Skeletal muscle tissue (tissue), 4 donors: ENCODE data around the gene MYL3. TPM values are rescaled to one million over a fixed set of nuclear protein-coding genes. Genes with fewer than 3 reads are reported as not detected.

Experiments
- H3K27ac ChIP-seq: one replicate; pipeline ENCODE4 v1.7.0; 2013; ENCODE audit warnings: mild to moderate bottlenecking, low read depth, low read length, inconsistent platforms
- H3K27me3 ChIP-seq, 3 donors: one replicate each; pipeline ENCODE4 v1.7.0; 2013; ENCODE audit warnings: low read length in 3 of 3; ENCODE audit not compliant: control insufficient read depth in 3 of 3, insufficient read depth in 3 of 3
- H3K36me3 ChIP-seq, 3 donors: one replicate each; pipeline ENCODE4 v1.7.0; 2013; ENCODE audit warnings: low read length in 3 of 3; ENCODE audit not compliant: control insufficient read depth in 3 of 3, insufficient read depth in 3 of 3
- H3K4me1 ChIP-seq, 3 donors: one replicate each; pipeline ENCODE4 v1.7.0; 2013; ENCODE audit warnings: low read length in 3 of 3, mild to moderate bottlenecking in 3 of 3; ENCODE audit not compliant: control insufficient read depth in 3 of 3, insufficient read depth in 3 of 3
- H3K4me3 ChIP-seq, 3 donors: one replicate each; pipeline ENCODE4 v1.7.0; 2013; ENCODE audit warnings: low read length in 3 of 3
- H3K9ac ChIP-seq, 3 donors: one replicate each; pipeline ENCODE4 v1.7.0; 2013; ENCODE audit warnings: low read length in 3 of 3, mild to moderate bottlenecking in 3 of 3, moderate library complexity in 2 of 3, low read depth in 1 of 3
- H3K9me3 ChIP-seq, 3 donors: one replicate each; pipeline ENCODE4 v1.7.0; 2013; ENCODE audit warnings: low read length in 3 of 3; ENCODE audit not compliant: control insufficient read depth in 3 of 3
- total RNA-seq: library from RNA; depleted of rRNA; stranded (reverse); fragments of >200 nt; gene quantifications from one replicate; pipeline ENCODE4 v1.2.3, GENCODE V29; 2014
- donor health status: Osteomylitis.

Gene MYL3
- total RNA-seq, 1 donor from 2014 or later = 53.2 TPM

DNA sequence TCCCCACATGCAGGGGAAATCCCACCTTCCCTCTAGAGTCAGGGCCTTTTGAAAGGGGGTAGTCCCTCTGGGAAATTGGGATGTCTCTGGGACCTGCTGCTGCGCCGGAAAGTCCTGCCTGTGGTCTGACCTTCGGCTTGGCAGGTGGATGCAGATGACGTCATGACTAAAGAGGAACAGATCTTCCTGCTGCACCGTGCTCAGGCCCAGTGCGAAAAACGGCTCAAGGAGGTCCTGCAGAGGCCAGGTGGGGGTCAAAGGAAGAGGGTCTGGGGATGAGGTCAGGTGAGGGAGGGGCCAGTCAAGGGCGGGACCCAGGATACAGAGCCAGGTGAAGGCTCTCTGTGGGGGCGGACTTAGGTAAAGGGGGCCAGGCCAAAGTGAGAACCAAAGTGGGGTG lies 30.5 kb upstream of the MYL3 start:
- Histone ChIP-seq H3K36me3 (no peaks in the 10 kb centered on the region), H3K9me3 (no peaks in the 10 kb centered on the region), H3K27me3 (peaks cover 4 to 5% (median 4%) of the 10 kb centered on the region in 3 donors), H3K9ac (peak overlapping the region in 1 of 3 donors; percentile 16), H3K4me3 (no peak overlapping the region), H3K4me1 (peaks cover 14 to 34% (median 30%) of the 10 kb centered on the region in 3 donors), H3K27ac (no peak overlapping the region)

DNA sequence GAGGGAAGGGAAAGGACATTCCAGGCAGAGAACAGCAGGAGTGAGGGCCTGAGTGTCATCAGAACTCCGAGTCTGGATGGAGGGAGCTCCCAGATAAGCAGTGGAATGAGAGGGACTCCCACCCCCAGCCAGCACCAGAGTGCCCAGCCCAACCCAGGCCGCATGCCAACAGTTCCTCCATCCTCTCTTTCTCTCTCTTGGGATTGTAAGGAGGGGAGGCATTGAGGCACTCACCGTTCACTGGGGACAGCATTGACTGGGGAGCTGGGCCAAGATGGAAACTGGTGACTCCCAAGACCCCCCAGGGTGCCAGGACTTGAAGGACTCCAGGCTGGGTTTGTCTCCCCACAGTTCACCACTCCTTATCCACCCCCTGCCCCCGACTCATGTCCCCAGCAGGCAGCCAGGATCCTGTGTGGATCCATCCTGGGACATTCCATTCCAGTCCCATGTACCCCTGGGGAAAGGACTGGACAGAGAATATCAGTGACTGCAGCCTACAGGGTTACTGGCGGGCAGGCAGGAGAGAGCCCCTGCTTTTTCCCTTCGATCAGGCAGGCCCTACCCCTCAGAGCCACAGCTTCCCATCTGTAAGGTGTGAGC lies 30.0 kb upstream of the MYL3 start:
- H3K4me3 ChIP-seq = no peak overlapping the region
- peaks cover 4 to 5% (median 4%) of the 10 kb centered on the region in 3 donors for H3K27me3 ChIP-seq
- H3K4me1 ChIP-seq = peaks cover 10 to 33% (median 30%) of the 10 kb centered on the region in 3 donors
- H3K9ac ChIP-seq = peak overlapping the region in 2 of 3 donors; percentile 40 to 83
- no peak overlapping the region for H3K27ac ChIP-seq
- H3K9me3 ChIP-seq = no peaks in the 10 kb centered on the region
- H3K36me3 ChIP-seq = no peaks in the 10 kb centered on the region

DNA sequence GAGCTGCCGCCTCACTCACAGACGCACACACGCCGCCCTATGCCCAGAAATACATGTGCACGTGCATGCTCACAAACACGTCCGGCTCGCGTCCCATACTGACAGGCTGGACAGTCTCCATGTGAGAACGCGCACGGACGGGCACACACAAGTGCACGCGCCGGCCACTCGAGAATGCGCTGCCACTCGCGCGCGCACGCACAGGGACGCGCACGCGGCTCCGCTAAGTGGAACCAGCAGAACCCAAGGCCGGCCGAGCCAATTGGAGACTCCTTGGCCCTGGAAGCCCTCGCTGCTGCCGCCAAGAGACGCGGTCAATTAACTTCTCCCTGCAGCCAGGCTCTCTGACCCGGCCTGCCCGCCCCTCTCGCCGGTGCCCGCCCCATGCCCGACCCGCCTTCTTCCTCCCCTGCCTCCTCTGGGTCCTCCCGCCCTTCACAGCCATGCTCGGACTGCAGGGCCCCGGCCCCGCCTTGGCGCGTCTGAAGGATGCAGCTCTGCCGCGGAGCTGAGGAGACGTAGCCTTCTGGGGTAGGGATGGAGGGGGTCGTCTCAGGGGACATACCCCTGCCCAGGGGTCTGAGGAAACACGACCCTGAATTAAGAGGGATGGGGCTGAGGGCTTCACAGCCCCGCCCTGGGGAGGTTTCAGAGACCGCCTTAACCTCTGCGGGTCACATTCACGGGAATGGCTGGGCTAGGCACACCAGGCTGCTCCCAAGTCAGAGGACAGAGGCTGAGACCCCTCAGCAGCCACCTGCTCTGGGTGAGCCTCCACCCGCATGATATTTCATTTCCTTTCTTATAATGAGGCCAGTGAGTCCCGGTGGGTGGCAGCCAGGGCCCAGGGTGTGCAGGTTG lies 29.3 kb upstream of the MYL3 start:
- Histone ChIP-seq H3K27me3 (peaks cover 0 to 4% (median 0%) of the 10 kb centered on the region in 3 donors), H3K27ac (no peak overlapping the region), H3K9me3 (no peaks in the 10 kb centered on the region), H3K4me3 (peak overlapping the region; percentile 61 to 80 (median 72)), H3K36me3 (no peaks in the 10 kb centered on the region), H3K4me1 (peaks cover 10 to 29% (median 26%) of the 10 kb centered on the region in 3 donors), H3K9ac (peak overlapping the region; percentile 40 to 83 (median 49))

DNA sequence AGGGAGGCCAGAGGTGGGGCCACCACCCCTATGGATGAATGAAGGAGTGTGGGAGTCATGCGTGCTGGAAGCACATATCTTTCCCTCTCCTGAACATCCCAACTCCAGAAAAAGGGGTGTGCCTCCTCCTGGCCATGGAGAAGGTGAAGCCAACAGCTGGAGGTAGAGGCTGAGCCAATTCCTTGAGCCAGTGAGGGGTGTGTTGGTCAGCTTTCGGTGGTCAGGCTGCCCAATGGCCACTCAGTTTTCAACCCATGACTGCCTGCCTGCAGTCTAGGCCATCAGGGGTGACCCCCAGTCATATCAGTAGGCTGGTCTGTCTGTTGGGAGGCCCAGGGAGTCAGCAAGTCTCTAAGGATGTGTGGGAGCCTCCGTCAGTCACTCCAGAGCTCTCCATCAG lies 27.9 kb upstream of the MYL3 start:
- Histone ChIP-seq H3K36me3 (no peaks in the 10 kb centered on the region), H3K27me3 (peaks cover 0 to 4% (median 0%) of the 10 kb centered on the region in 3 donors), H3K27ac (no peak overlapping the region), H3K9me3 (no peaks in the 10 kb centered on the region), H3K9ac (no peak overlapping the region), H3K4me1 (peaks cover 10 to 29% (median 26%) of the 10 kb centered on the region in 3 donors), H3K4me3 (no peak overlapping the region)

DNA sequence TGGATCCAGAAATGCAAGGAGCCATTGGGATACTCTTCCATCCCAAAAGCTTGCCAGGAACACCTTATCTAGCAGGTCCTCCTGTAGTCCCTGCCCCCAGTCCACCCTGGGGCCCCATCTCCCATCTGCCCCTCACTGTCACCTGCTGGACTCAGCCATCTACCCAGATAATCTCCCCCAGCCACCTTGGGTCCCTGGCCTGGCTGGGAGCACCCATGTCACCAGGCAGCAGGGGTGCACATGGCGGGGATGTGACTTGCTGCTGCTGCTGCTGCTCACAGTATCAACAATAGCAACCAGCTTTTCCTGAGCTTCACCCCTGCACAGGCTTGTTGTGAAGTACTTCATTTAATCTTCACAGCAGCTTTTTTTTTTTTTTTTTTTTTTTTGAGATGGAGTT lies 26.9 kb upstream of the MYL3 start:
- H3K9me3 ChIP-seq = no peaks in the 10 kb centered on the region
- peaks cover 0 to 4% (median 0%) of the 10 kb centered on the region in 3 donors for H3K27me3 ChIP-seq
- H3K4me3 ChIP-seq = no peak overlapping the region
- peaks cover 10 to 26% (median 26%) of the 10 kb centered on the region in 3 donors for H3K4me1 ChIP-seq
- H3K27ac ChIP-seq = no peak overlapping the region
- H3K36me3 ChIP-seq = no peaks in the 10 kb centered on the region
- no peak overlapping the region for H3K9ac ChIP-seq

DNA sequence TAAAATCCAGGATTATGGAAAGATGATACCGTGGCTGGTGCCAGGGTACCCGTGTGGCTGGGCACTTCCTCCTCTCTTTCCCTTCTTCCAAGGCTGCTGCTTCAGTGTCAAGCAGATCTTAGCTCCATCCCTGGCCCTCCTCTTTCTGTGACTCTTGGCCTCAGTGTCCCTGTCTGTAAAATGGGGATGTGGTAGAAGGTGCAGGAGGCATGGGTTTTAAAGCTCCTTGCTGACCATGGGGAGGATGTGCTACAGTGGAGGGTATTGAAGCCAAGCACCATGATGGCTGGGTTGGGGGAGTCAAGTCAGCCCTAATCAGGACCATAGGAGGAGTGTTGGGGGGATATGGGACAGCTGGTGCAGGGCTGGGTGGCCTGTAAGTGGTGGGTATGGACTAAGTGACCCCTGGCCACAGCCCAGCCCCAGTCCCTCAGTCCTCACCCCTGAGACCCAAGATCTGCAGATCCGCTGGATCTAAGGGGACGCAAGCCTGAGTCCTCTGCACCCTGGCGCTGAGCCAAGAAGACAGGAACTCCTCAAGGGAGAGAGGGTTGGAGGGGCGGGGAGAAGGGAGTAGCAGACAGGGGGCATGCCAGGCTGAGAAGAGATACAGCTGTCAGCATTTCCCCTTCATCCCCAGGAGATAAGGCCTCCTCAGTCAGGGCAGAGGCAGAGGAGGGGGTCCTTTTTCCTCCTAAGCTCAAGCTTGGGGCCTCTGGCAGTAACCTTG lies 26.3 kb upstream of the MYL3 start:
- Histone ChIP-seq H3K4me1 (peaks cover 10 to 26% (median 26%) of the 10 kb centered on the region in 3 donors), H3K36me3 (no peaks in the 10 kb centered on the region), H3K27me3 (peaks cover 0 to 8% (median 5%) of the 10 kb centered on the region in 3 donors), H3K27ac (no peak overlapping the region), H3K9me3 (no peaks in the 10 kb centered on the region), H3K4me3 (no peak overlapping the region), H3K9ac (no peak overlapping the region)

DNA sequence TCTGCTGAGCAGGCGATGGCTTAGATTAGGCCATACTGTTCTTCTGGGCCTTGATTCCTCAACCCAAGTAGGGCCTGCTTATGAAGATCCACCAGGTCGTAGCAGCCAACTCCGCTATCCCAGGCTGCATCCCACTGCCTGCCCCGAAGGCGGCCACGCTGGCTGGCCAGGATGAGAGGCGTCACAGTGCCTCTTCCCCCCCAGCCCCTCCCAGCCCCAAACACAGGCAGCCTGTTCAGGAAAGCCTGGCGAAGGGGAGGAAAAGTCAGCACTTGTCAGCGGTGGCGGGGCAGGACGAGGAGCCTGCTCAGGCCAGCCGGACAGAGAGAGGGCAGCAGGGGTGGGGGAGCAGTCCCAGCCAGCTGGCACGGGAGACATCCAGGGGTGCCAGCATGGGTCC lies 25.5 kb upstream of the MYL3 start:
- Histone ChIP-seq H3K27me3 (peaks cover 1 to 16% (median 13%) of the 10 kb centered on the region in 3 donors), H3K4me1 (peaks cover 10 to 33% (median 24%) of the 10 kb centered on the region in 3 donors), H3K27ac (no peak overlapping the region)

DNA sequence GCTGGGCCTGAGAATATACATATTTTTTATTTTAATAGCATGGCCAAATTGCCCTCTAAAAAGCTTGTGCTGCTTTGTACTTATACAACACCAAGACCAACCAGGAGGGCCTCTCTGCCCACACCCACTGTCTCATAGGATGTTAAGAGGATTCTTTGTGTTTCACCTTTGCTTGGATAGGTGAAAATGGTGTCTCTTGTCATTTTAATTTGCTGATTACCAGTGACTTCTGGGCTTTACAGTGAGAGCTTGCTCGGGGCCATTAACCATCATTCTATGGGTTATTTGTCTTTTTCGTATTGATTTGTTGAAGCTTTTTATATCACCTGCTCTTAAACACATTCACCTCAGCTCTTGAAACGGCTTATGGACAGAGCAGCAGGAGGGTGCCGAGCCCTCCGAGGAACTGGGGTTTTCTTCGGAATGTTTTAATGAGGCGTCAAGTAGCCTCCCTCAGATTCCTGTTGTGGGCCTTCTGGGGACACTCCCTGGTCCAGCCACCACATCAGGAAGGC lies 24.8 kb upstream of the MYL3 start:
- Histone ChIP-seq H3K4me3 (no peak overlapping the region), H3K27ac (no peak overlapping the region), H3K4me1 (peaks cover 10 to 32% (median 20%) of the 10 kb centered on the region in 3 donors), H3K27me3 (peaks cover 5 to 21% (median 17%) of the 10 kb centered on the region in 3 donors), H3K36me3 (no peaks in the 10 kb centered on the region), H3K9ac (no peak overlapping the region), H3K9me3 (no peaks in the 10 kb centered on the region)

More for the DNA sequence above, 25.5 kb upstream of the MYL3 start:
- no peaks in the 10 kb centered on the region for H3K36me3 ChIP-seq
- no peak overlapping the region for H3K9ac ChIP-seq
- H3K9me3 ChIP-seq = no peaks in the 10 kb centered on the region
- no peak overlapping the region for H3K4me3 ChIP-seq

DNA sequence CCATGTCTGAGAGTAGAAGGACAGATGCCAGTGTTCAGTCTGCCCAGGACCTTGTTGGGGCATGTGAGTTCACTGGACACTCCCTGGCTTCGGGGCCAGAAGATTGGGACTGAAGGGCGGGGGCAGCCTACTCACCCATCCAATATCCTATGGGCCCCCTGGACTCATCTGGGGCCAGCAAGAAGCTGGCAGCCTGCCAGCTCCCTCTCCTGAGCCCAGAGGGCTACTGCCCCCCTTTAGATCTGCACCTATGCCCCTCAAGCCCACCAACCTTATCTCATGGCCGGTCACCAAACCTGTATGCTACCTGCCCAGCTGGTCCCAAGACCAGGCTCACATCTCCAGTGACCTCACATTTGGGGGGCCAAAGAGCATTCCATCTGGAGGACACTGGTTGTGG lies 22.4 kb upstream of the MYL3 start:
- H3K27ac ChIP-seq = no peak overlapping the region
- H3K36me3 ChIP-seq = no peaks in the 10 kb centered on the region
- H3K4me1 ChIP-seq = peaks cover 0 to 13% (median 11%) of the 10 kb centered on the region in 3 donors
- H3K4me3 ChIP-seq = no peak overlapping the region
- no peak overlapping the region for H3K9ac ChIP-seq
- H3K27me3 ChIP-seq = peaks cover 21 to 37% (median 29%) of the 10 kb centered on the region in 3 donors
- H3K9me3 ChIP-seq = no peaks in the 10 kb centered on the region
